Activated CD4-positive, alpha-beta T cell treated with anti-CD3 and anti-CD28 coated beads, Interleukin-2, amount 50 U/mL, for 16 hours (primary cell): ENCODE measurements around the gene OVOL1.

Experiments
- DNase-seq: peaks from one replicate; pipeline ENCODE4 v3.0.0-alpha.2; 2020

OVOL1 gene

GRCh38 chr11:65793144-65793581, 6.3 kb downstream of the OVOL1 start:
- DNase-seq, result no peak

DNA sequence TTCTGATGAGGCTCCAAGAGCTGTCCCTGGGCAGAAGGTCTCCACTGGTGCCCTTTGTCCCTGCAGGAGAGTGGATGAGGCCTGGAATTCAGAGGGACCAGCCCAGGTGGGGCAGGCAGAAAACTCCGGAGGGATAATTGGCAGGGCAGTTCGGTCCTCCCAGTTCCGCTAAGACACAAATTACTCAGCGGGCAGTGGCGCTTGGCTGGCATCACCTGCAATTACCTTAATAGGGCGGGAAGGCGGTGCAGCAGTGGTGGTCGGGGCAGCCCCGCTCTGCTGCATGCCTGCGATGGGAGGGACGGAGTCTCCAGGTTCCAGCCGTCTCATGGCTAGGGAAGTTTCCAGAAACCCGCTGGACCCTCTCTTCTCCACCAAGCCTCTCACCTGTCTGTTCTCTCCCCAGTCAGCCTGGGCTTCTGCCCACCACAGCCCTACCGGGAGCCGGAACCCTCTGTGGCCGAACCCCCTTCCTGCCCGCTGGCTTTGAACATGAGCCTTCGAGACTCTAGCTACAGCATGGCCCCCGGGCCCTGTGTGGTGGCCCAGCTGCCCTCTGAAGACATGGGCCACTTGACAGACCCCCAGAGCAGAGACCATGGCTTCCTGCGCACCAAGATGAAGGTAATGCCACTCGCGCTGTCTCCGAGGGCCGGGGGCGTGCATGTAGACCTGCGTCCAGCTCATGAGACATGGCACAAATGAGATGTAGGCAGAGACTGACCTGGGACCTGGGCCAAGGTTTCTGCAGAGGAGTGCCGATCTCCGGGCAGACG, 7.0 kb downstream of the OVOL1 start:
- DNase-seq, result no peak

DNA sequence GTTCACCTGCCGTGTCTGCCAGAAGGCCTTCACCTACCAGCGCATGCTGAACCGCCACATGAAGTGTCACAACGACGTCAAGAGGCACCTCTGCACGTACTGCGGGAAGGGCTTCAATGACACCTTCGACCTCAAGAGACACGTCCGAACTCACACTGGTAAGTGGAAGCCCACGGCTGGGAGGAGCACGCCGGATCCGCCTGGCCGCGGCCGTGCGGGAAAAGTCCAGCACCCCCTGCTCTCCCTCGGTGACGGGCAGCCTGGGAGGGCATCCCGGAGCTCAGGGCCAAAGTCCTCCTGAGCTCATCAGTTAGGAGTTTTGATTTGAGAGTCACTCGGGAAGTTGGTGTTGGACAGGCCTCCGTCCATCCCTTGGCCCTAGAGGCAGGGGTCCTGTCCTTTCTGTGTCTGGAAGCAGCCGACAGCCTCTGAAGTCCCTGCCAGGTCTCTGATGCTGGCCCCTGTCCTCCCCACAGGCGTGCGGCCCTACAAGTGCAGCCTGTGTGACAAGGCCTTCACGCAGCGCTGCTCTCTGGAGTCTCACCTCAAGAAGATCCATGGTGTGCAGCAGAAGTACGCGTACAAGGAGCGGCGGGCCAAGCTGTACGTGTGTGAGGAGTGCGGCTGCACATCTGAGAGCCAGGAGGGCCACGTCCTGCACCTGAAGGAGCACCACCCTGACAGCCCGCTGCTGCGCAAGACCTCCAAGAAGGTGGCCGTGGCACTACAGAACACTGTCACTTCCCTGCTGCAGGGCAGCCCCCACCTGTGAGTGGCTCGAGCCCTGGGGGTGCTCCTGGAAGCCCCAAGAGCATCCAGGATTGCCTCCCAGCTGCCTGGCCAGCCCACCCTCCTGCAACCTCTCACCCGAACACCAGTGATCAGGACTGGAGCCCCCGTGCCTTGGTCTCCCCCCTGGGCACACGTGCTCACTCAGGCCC, 8.0 kb downstream of the OVOL1 start:
- DNase-seq, result no peak

- no peak for DNase-seq
These were observed 10.1 kb downstream of the OVOL1 start for GRCh38 chr11:65796726-65797601.

GRCh38 chr11:65797711-65798110, 10.8 kb downstream of the OVOL1 start:
- DNase-seq, result no peak

- DNase-seq, result no peak
These were observed 12.0 kb downstream of the OVOL1 start for GRCh38 chr11:65798882-65799281.

DNA sequence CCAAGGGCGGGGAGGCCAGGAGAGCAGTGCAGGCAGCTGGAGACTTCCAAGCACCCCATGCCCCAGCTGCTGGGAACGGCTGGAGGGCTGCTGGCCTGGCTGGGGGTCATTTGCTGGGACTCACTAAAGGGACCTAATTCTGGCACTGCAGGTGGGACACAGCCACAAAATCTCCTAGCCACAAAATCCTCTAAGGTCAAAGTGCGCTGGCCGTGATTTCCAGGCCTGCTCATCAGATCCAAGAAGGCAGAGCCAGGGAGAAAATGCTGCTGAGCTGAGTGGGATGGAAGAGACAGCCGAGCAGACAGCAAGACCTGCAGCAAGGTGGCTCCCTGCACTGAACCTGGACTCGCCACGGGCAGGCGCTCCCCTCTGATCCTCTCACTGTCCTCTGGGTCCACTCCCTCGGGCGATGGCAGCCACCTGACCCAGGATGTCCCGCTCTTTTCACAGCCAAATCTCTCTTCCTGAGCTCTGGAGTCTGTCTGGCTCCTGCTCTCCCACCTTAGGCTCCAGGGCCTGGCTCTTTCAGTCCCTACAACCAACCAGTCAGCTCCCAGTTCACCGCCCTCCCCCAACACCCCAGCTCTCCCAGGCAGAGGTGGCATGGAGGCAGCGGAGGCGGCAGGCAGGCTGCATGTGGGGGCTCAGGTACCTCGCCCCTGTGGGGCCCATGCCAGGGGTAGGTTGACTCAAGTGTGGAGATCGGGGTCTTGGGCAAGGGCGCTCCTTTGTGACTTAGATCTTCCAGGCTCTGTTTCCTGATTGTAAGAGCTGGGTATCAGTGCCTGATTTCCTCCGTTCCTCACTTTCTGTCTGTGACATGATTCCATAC, 14.5 kb downstream of the OVOL1 start:
- DNase-seq, result no peak

DNA sequence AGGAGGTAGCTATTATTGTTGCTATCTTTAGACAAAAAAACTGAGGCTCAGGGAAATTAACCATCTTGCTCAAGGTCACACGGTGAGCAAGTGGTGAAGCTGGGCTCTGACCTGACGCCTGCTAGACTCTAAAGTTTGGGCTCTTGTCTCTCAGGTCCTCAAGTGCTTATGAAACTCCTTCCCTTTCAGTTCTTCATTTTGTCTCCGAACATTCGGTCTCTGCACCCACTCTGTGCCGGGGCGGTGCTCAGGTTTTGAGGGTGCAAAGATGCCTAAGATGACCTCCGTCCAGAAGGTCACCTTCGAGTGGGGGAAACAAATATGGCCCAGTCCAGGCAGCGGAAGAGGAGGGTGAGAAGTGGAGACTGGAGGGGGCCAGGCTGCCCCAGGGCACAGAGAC, 16.0 kb downstream of the OVOL1 start:
- no peak for DNase-seq

- no peak for DNase-seq
These were observed 17.1 kb downstream of the OVOL1 start for GRCh38 chr11:65803797-65804492.

- no peak for DNase-seq
These were observed 20.1 kb downstream of the OVOL1 start for GRCh38 chr11:65806979-65807378.

GRCh38 chr11:65808744-65809341, 22.0 kb downstream of the OVOL1 start:
- no peak for DNase-seq

DNA sequence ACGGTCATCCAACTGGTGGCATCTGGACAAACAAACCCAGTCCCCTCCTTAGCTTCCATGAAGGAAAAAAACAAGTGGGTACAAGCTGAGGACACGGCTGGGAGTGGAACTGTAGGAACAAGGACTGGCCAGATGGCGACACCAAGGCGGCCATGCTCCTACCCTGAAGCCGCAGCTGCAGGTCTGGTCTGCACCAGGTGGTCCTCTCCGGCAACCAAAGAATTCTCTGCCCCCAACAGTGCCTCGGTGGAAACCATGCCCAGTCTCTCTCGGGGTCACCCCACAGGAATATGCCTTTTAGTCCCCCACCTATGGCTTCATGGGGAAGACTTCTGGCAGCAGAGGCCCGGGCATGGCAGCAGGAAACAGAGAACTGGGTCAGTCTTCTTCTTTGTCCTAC, 22.6 kb downstream of the OVOL1 start:
- DNase-seq, result no peak

DNA sequence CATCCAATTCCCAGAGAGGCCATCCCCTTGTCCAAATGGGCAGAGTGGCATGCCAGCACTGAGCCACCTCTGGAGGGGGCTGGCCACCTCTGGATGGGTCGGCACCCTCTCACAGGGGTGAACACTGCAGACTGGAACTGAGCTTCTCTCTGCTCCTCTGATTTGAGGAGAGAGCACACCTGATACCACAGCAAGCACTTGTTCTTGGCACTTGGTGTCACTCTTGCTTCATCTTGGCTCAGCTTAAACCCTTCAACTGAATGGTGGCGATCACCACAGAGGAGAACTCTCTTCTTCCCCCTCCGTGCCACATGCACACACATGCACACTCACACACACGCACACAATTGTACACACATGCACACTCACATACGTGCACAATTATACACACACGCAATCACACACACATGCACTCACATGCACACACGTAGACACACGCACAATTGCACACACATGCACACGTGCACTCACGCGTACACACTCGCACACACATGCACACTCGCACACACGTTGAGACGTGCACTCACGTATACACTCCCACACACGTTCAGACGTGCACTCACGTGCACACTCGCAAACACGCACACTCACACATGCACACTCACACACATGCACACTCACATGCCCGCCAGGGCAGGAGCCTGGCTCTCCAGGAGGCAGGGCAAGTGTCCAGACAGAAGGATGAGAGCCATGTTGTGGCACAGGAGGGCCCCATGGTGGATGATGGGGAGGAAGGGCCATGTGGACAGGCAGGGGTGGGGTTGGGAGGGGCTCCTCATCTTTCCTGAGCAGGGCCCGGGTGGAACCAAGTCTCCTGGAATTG, 23.4 kb downstream of the OVOL1 start:
- DNase-seq, result no peak

DNA sequence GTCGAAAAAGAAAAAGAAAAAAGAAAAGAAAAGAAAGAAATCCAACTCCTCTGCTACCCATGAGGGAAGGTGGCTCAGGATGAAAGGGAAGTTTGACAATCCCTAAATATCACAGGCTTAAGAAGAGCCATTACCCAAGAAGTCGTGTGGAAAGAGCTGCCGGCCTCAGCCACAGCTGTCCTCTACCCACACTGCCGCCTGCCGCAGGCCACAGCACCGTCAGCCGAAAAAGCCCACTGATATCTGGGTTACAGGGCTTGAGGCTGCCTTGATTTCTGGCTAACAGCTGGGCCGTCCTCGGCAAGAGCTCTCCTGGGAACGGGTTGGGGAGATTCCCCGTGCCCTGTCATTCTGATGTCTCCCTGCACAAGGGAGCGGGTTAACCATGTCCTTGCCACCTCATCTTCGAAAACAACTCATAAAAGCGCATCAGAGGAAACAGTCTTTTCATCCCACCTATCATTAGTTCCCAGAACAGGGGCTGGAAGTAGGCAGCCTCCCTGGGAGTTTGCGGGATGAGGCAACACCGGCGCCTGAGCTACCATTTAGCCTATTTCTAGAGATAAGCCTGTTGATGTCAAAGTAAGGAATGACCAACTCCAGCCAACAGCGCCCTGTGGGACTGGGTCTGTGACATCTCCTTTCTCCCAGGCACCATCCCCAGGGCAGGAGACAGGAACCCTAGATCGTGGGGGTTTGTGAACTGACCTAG, 25.1 kb downstream of the OVOL1 start:
- DNase-seq, result no peak

DNA sequence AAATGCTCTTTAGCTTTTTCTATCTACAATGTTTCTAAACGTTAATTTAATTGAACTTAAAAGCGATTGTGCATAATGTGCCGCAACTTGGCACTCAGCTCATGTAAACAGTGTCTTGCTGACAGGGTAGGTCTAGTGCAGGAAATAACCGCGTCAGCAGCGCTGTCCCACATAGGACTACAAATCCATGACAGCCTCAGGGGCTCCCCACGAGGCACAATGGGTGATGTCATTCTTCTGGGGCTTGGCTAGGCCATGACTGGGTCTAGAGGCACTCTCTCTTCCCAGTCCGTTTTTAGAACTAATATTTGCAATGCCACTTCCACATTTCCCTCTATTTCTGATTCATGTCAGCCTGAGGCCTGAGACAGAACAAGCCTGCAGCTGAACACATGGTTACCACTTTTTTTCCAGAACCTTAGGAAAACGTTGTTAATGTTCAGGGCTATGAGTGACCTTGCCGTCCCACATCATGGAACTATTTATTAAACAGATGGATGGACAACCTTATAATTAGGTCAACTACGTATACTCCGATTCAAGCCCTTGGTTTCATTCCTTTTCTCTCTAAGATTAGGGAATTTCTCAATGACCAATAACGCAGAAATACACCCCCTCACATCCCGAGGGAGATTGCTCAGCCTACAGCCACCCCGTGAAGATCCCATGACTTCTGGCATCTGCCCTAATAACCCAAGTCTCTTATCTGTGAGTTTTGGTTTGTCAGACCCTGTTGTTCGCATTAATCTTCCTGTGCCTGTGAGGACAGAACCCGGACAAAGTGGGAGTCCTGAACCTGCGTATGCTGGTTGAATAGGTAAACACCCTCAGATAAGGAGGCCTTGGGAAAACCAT, 27.5 kb downstream of the OVOL1 start:
- DNase-seq, result no peak

DNA sequence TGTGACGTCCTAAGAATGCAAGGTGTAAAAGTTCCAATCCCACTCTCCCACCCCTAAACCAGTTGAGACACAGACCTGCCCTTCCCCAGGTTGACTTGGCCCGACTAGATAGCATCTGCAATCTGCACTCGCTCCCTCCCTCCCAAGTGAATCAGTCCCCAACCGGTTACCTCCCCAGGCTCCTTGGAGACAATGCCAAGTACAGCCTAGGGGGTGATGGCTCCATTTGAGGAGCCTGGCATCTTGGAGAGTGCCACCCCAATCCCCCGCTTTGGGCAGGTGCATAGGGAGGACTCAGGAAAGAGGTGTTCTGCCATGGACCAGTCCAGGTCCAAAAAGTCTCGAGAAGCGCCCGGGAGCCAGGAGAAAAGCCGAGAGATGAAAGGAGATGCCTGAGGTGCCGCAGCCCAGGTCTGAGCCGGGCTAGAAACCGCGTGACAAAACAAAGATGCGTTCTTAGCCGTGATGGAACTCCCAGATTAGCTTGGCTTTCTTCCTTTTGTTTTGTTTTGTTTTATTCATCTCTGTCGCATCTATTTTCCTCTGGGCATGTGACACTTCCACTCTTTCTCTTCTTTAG, 28.2 kb downstream of the OVOL1 start:
- no peak for DNase-seq

DNA sequence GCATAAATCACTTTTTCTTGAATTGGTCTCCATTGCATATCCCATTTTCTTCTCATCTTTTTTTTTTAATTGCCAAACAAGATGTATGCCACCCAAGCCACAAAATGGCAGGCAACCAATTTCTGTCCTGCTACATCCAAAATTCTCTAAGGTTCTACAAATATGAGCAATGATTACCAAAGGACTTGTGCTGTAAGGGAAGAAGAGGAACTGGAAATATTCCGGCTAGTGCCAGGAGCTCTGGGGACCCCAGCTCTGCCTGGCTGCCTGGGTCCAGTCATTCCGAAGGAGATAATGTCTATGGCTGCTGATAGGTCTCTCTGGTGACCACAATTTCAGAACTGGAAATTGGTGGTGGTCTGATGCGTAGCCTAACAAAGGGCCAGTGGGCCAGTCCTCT, 29.8 kb downstream of the OVOL1 start:
- DNase-seq, result no peak

- no peak for DNase-seq
These were observed 30.5 kb downstream of the OVOL1 start for GRCh38 chr11:65817312-65817834.
